ENCODE measurements around the gene KLRC2. TPM values are rescaled to one million over a fixed set of nuclear protein-coding genes. Genes with fewer than 3 reads are reported as not detected.
"Not testable (repeated sequence)": the region's sequence is repeated elsewhere in the genome, so short reads cannot be mapped to it uniquely, and the experiment has no call there.

KLRC2 gene
- total RNA-seq, 4 donors from 2014 or later: 0.42 to 0.66 TPM; not detected in 2

DNA sequence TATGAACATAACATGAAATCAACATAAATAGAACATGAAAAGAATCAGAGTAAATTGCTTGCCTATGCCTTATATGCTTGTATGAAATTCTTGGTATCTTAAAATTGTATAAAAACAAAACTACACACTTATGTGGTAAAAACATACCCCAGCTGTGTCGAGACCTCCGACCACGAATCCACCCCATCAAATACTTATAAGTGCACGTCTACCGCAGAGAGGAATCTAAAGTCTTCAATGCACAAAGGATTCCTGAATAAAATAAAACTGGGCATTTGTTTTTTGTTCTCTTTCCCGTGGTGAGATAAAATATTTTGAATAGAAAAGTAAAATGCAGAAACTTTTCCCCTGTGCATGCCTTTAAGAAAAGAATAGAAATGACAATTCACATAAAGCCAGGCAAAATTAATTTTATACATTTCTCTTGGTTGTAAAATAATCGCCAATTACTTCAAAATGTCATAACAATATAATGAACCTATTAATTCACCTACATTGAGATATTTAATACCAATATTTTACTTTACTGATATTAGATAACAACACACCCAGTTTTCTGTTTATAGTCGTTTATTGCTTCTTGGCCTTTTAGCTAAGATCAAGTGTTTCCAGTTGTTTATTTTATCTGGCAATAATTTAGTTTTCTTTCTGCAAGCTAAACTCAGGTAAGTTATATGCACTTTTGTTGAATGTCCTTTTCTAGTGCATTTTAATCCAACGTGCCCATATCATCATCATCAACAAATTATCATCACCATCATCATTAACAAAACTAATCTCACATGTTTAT, 47.0 kb downstream of the KLRC2 start:
- H3K27ac ChIP-seq (replicated peaks in 1 of 4): no peak overlapping the region
- no peak overlapping the region for H3K4me3 ChIP-seq
- WGBS: 68% methylated on average over 9 of the region's 9 CpGs
- peaks cover 0 to 10% (median 4%) of the 10 kb centered on the region in 4 donors for H3K4me1 ChIP-seq
- no peak for TF ChIP-seq EP300 (IDR thresholded peaks at IDR 0.05)
- TF ChIP-seq POLR2AphosphoS5 (IDR thresholded peaks at IDR 0.05): no peak
- TF ChIP-seq POLR2A (IDR thresholded peaks at IDR 0.05; ENCODE audit: low read depth): no peak
- TF ChIP-seq, protein P1, sequence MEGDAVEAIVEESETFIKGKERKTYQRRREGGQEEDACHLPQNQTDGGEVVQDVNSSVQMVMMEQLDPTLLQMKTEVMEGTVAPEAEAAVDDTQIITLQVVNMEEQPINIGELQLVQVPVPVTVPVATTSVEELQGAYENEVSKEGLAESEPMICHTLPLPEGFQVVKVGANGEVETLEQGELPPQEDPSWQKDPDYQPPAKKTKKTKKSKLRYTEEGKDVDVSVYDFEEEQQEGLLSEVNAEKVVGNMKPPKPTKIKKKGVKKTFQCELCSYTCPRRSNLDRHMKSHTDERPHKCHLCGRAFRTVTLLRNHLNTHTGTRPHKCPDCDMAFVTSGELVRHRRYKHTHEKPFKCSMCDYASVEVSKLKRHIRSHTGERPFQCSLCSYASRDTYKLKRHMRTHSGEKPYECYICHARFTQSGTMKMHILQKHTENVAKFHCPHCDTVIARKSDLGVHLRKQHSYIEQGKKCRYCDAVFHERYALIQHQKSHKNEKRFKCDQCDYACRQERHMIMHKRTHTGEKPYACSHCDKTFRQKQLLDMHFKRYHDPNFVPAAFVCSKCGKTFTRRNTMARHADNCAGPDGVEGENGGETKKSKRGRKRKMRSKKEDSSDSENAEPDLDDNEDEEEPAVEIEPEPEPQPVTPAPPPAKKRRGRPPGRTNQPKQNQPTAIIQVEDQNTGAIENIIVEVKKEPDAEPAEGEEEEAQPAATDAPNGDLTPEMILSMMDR (IDR thresholded peaks at IDR 0.05): no peak
- intact Hi-C loops (cut with DNase I): no loop called here
- no peak for DNase-seq (ENCODE audit: extremely low spot score)
- no peaks in the 10 kb centered on the region for H3K27me3 ChIP-seq
- H3K36me3 ChIP-seq: no peaks in the 10 kb centered on the region
- H3K9me3 ChIP-seq: no peaks in the 10 kb centered on the region

DNA sequence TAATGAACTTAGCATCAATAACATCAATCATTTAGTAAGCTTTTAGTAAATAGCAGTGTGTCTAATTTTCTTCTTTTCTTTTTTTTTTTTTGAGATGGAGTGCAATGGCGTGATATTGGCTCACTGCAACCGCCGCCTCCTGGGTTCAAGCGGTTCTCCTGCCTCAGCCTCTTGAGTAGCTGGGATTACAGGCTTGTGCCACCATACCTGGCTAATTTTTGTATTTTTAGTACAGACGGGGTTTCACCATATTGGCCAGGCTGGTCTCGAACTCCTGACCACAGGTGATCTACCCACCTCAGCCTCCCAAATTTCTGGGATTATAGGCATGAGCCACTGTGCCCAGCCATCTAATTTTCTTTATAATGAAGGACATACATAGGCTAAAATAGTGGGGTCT, 48.3 kb downstream of the KLRC2 start:
- H3K4me3 ChIP-seq; intact Hi-C loops (cut with DNase I); H3K27ac ChIP-seq (replicated peaks in 1 of 4); DNase-seq (ENCODE audit: extremely low spot score); H3K36me3 ChIP-seq; H3K4me1 ChIP-seq; H3K27me3 ChIP-seq; H3K9me3 ChIP-seq: not testable (repeated sequence)
- 90% methylated on average over 6 of the region's 6 CpGs for WGBS

DNA sequence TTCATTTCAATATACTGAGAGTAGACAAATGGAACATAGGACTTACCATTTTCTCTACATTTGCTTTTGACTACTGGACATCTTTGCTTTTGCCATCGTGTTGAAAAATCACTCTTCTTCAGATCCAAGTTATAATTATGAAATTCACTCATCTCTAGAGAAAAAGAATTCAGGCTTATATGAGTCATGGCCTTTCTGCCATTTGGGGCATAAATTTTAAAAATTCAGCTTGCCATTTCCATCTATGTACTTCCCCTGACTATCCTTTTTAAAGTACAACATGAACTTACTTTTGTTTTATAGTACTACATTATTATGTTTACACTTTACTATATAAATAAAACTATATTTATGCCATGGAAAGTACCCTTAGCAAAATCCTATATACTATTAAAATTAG, 49.0 kb downstream of the KLRC2 start:
- no peaks in the 10 kb centered on the region for H3K27me3 ChIP-seq
- intact Hi-C loops (cut with DNase I): no loop called here
- H3K36me3 ChIP-seq: no peaks in the 10 kb centered on the region
- TF ChIP-seq, protein P1 (IDR thresholded peaks at IDR 0.05): no peak
- TF ChIP-seq POLR2AphosphoS5 (IDR thresholded peaks at IDR 0.05) (no peak), POLR2A (IDR thresholded peaks at IDR 0.05; ENCODE audit: low read depth) (no peak), EP300 (IDR thresholded peaks at IDR 0.05) (no peak)
- H3K27ac ChIP-seq (replicated peaks in 1 of 4): no peak overlapping the region
- no peak overlapping the region for H3K4me3 ChIP-seq
- no peaks in the 10 kb centered on the region for H3K9me3 ChIP-seq
- WGBS: 47% methylated on average over 1 of the region's 1 CpG
- peaks cover 0 to 2% (median 0%) of the 10 kb centered on the region in 4 donors for H3K4me1 ChIP-seq
- DNase-seq (ENCODE audit: extremely low spot score): no peak

DNA sequence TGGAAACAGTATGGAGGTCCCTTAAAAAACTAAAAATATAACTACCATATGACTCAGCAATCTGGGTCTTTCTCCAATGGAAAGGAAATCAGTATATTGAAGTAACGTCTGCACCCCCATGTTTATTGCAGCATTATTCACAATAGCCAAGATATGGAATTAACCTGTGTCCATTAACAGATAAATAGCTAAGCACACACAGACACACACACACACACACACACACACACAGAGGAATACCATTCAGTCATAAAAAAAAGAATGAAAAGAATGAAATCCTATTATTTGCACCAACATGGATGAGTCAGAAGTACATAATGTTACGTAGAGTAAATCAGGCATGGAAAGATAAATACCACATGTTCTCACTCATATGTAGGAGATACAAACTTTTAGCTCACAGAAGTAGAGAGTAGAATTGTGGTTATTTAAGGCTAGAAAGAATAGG, 50.6 kb downstream of the KLRC2 start:
- H3K27me3 ChIP-seq: no peaks in the 10 kb centered on the region
- intact Hi-C loops (cut with DNase I): no loop called here
- H3K4me1 ChIP-seq: no peaks in the 10 kb centered on the region
- H3K27ac ChIP-seq (replicated peaks in 1 of 4): no peak overlapping the region
- no peak for DNase-seq (ENCODE audit: extremely low spot score)
- H3K36me3 ChIP-seq: no peaks in the 10 kb centered on the region
- 59% methylated on average over 2 of the region's 2 CpGs for WGBS
- no peaks in the 10 kb centered on the region for H3K9me3 ChIP-seq
- no peak for TF ChIP-seq POLR2AphosphoS5 (IDR thresholded peaks at IDR 0.05)
- H3K4me3 ChIP-seq: no peak overlapping the region

DNA sequence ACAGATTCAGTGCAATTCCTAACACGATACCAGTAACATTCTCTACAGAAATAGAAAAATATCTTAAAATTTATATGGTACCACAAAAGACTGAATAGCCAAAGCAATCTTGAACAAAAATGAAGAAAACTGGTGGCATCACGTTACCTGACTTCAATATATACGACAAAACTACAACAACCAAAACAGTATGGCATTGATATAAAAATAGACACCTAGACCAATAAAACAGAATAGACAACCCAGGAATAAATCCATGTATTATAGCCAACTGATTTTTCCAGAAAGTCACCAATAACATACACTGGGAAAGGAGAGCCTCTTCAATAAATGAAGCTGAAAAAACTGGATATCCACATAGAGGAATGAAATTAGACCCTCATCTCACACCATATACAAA, 51.6 kb downstream of the KLRC2 start:
- TF ChIP-seq, protein P1 (IDR thresholded peaks at IDR 0.05): no peak
- no peak for TF ChIP-seq POLR2AphosphoS5 (IDR thresholded peaks at IDR 0.05)
- TF ChIP-seq POLR2A (IDR thresholded peaks at IDR 0.05; ENCODE audit: low read depth): no peak
- no peak for TF ChIP-seq EP300 (IDR thresholded peaks at IDR 0.05)
- Histone ChIP-seq H3K4me1 (no peaks in the 10 kb centered on the region), H3K9me3 (no peaks in the 10 kb centered on the region), H3K36me3 (no peaks in the 10 kb centered on the region), H3K4me3 (no peak overlapping the region), H3K27me3 (no peaks in the 10 kb centered on the region), H3K27ac (replicated peaks in 1 of 4) (no peak overlapping the region)
- intact Hi-C loops (cut with DNase I): no loop called here
- no peak for DNase-seq (ENCODE audit: extremely low spot score)
- 85% methylated on average over 3 of the region's 3 CpGs for WGBS

Measured in esophagus muscularis mucosa (tissue), 4 donors.